H9 (cell line): Measurements from ENCODE around the gene PLB1. TPM values are rescaled to one million over a fixed set of nuclear protein-coding genes. Genes with fewer than 3 reads are reported as not detected.

Source experiments
- DNase-seq: peaks from one replicate; pipeline ENCODE4 v3.0.0-alpha.2; 2017
- H2AFZ ChIP-seq: one replicate; pipeline ENCODE4 v1.6.1; 2013; ENCODE audit warnings: mild to moderate bottlenecking, low read length, control low read depth, moderate library complexity
- H2AK5ac ChIP-seq: 2 replicates; pipeline ENCODE4 v1.6.1; 2013; ENCODE audit warnings: low read length, control low read depth, mixed read lengths; ENCODE audit not compliant: insufficient read length
- H2BK120ac ChIP-seq: one replicate; pipeline ENCODE4 v1.6.1; 2013; ENCODE audit warnings: low read depth, mild to moderate bottlenecking, low read length, control low read depth, inconsistent platforms; ENCODE audit not compliant: poor library complexity, severe bottlenecking
- H2BK12ac ChIP-seq: 2 replicates; pipeline ENCODE4 v1.6.1; 2013; ENCODE audit warnings: low read length, control low read depth, mixed read lengths, low read depth; ENCODE audit not compliant: insufficient read length
- H2BK15ac ChIP-seq: 2 replicates; pipeline ENCODE4 v1.6.1; 2013; ENCODE audit warnings: low read depth, low read length, control low read depth
- H2BK20ac ChIP-seq: one replicate; pipeline ENCODE4 v1.6.1; 2013; ENCODE audit warnings: low read depth, mild to moderate bottlenecking, low read length, control low read depth, inconsistent platforms; ENCODE audit not compliant: poor library complexity, severe bottlenecking
- H2BK5ac ChIP-seq: 2 replicates; pipeline ENCODE4 v1.6.1; 2013; ENCODE audit warnings: low read length, control low read depth, mixed read lengths; ENCODE audit not compliant: insufficient read length
- H3K14ac ChIP-seq: 2 replicates; pipeline ENCODE4 v1.6.1; 2013; ENCODE audit warnings: low read length, control low read depth; ENCODE audit not compliant: insufficient read depth
- H3K18ac ChIP-seq: 2 replicates; pipeline ENCODE4 v1.6.1; 2013; ENCODE audit warnings: low read depth, mild to moderate bottlenecking, mixed read lengths, low read length, control low read depth; ENCODE audit not compliant: insufficient read length
- H3K23ac ChIP-seq: 2 replicates; pipeline ENCODE4 v1.6.1; 2013; ENCODE audit warnings: low read length, control low read depth, mixed read lengths, low read depth; ENCODE audit not compliant: insufficient read length
- H3K23me2 ChIP-seq: 2 replicates; pipeline ENCODE4 v1.6.1; 2013; ENCODE audit warnings: low read depth, mild to moderate bottlenecking, mixed read lengths, low read length, control low read depth; ENCODE audit not compliant: insufficient read length, poor library complexity, severe bottlenecking
- H3K27ac ChIP-seq: 2 replicates; pipeline ENCODE4 v1.5.1; 2013; ENCODE audit warnings: low read length, control low read depth, mixed read lengths, low read depth; ENCODE audit not compliant: insufficient read length
- H3K27me3 ChIP-seq: 2 replicates; pipeline ENCODE4 v1.6.1; 2013; ENCODE audit warnings: low read length, control low read depth, inconsistent platforms; ENCODE audit not compliant: insufficient read depth
- H3K4ac ChIP-seq: 2 replicates; pipeline ENCODE4 v1.6.1; 2013; ENCODE audit warnings: low read depth, mild to moderate bottlenecking, control low read depth, inconsistent platforms, low read length, moderate library complexity
- H3K4me1 ChIP-seq: 2 replicates; pipeline ENCODE4 v1.6.1; 2013; ENCODE audit warnings: low read length, control low read depth, inconsistent platforms; ENCODE audit not compliant: insufficient read depth
- H3K4me2 ChIP-seq: 2 replicates; pipeline ENCODE4 v1.6.1; 2013; ENCODE audit warnings: low read length, control low read depth, mixed read lengths; ENCODE audit not compliant: insufficient read length, insufficient read depth
- H3K56ac ChIP-seq: 2 replicates; pipeline ENCODE4 v1.6.1; 2013; ENCODE audit warnings: low read depth, mild to moderate bottlenecking, mixed read lengths, low read length, control low read depth; ENCODE audit not compliant: insufficient read length
- H3K79me1 ChIP-seq: 2 replicates; pipeline ENCODE4 v1.6.1; 2013; ENCODE audit warnings: low read depth, mild to moderate bottlenecking, moderate library complexity, low read length, control low read depth, inconsistent platforms; ENCODE audit not compliant: insufficient read depth, poor library complexity, severe bottlenecking
- H3K79me2 ChIP-seq: 2 replicates; pipeline ENCODE4 v1.6.1; 2013; ENCODE audit warnings: low read length, control low read depth, inconsistent platforms; ENCODE audit not compliant: insufficient read depth
- H3K9ac ChIP-seq: 2 replicates; pipeline ENCODE4 v1.6.1; 2013; ENCODE audit warnings: low read length, control low read depth, mixed read lengths; ENCODE audit not compliant: insufficient read length; ENCODE audit errors: extremely low read depth
- H3K9me3 ChIP-seq: one replicate; pipeline ENCODE4 v1.6.1; 2013; ENCODE audit warnings: low read depth, low read length, inconsistent platforms; ENCODE audit not compliant: control insufficient read depth
- H3T11ph ChIP-seq: one replicate; pipeline ENCODE4 v1.6.1; 2013; ENCODE audit warnings: mild to moderate bottlenecking, low read length, control low read depth, inconsistent platforms
- H4K20me1 ChIP-seq: one replicate; pipeline ENCODE4 v1.6.1; 2013; ENCODE audit not compliant: control insufficient read depth, insufficient read length, insufficient read depth
- H4K5ac ChIP-seq: 2 replicates; pipeline ENCODE4 v1.6.1; 2013; ENCODE audit warnings: low read depth, mild to moderate bottlenecking, mixed read lengths, low read length, control low read depth; ENCODE audit not compliant: insufficient read length
- H4K8ac ChIP-seq: replicated peaks from 2 replicates; pipeline ENCODE4 v1.6.1; 2013; ENCODE audit warnings: low read length, control low read depth, mixed read lengths, low read depth; ENCODE audit not compliant: insufficient read length
- H4K91ac ChIP-seq: 2 replicates; pipeline ENCODE4 v1.6.1; 2013; ENCODE audit warnings: low read depth, mild to moderate bottlenecking, moderate library complexity, mixed read lengths, low read length, control low read depth; ENCODE audit not compliant: insufficient read length
- H3K27ac Mint-ChIP-seq, 3 experiments: 2 replicates in 2 of 3; 3 replicates in 1 of 3; pipeline ENCODE4 v1.8.0; 2020 to 2021; ENCODE audit warnings: mixed read lengths in 3 of 3, mild to moderate bottlenecking in 1 of 3, moderate library complexity in 1 of 3
- H3K27me3 Mint-ChIP-seq: 2 replicates; pipeline ENCODE4 v1.8.0; 2021; ENCODE audit warnings: low read depth, mild to moderate bottlenecking, moderate library complexity, mixed read lengths
- H3K36me3 Mint-ChIP-seq, 3 experiments: 2 replicates in 2 of 3; 3 replicates in 1 of 3; pipeline ENCODE4 v1.8.0; 2020 to 2021; ENCODE audit warnings: low read depth in 3 of 3, mixed read lengths in 3 of 3; ENCODE audit not compliant: insufficient read depth in 1 of 3
- H3K4me1 Mint-ChIP-seq, 2 experiments: 2 replicates each; pipeline ENCODE4 v1.8.0; 2020; ENCODE audit warnings: mixed read lengths in 2 of 2
- H3K4me3 Mint-ChIP-seq, 2 experiments: 2 replicates in 1 of 2; 3 replicates in 1 of 2; pipeline ENCODE4 v1.8.0; 2020 to 2021; ENCODE audit warnings: mild to moderate bottlenecking in 2 of 2, mixed read lengths in 2 of 2, moderate library complexity in 1 of 2
- H3K9me3 Mint-ChIP-seq, 2 experiments: 2 replicates in 1 of 2; 3 replicates in 1 of 2; pipeline ENCODE4 v1.8.0; 2020; ENCODE audit warnings: mild to moderate bottlenecking in 2 of 2, mixed read lengths in 2 of 2, moderate library complexity in 1 of 2
- WGBS: extraction: QIAGEN DNeasy Blood & Tissue Kit; methylation state at CpG from one replicate; pipeline ENCODE4 v1.1.7; 2013; ENCODE audit warnings: missing lambda C conversion rate, low lambda C conversion rate, mixed read lengths; ENCODE audit not compliant: insufficient read length; ENCODE audit errors: extremely low coverage; 5-methylcytosine and 5-hydroxymethylcytosine counted together
- total RNA-seq: library from RNA; stranded (reverse); gene quantifications from 2 replicates; pipeline ENCODE4 v1.2.1, GENCODE V29; 2021
- TF ChIP-seq, protein P1 (sequence below): fragments of 200-600 bp; sonication (generic); conservative IDR thresholded peaks from 3 replicates; pipeline ENCODE4 v1.8.0; 2021; ENCODE audit warnings: antibody characterized with exemption, mild to moderate bottlenecking

Gene PLB1
- total RNA-seq, 1 experiment from 2014 or later: not detected

DNA sequence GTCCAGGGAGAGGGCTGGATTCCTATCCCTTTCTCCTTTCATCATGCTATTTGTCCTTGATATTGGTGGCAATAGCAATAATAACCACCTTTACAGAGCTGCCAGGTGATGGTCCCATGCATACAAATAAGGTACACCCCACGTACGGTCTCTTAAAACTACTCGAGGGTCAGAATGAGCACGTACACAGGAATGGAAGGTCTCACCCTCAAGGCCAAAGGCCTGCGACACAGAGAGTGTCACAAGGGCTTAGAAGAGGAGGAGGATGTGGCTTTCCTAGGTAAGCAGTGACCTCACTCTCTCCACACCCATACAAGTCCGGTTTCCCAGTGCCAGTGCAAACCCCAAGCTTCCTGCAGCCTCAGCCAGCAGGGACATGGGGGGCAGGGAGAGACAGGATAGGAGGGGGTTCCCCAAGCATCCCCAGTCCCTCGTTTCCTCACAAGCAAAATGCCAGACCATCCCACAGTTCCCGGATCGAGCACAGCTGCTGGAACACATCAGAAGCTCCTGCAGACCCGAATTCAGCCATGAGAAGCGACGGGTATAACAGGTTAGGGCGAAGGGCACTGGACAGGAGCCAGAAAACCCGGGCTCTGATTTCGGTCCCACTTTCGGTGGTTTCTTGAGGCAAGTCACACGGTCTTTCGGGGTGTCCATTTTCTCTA is 49.2 kb downstream of the PLB1 start:
- no peak overlapping the region for H3K27ac ChIP-seq
- Mint-ChIP-seq H3K36me3 (no peaks in the 10 kb centered on the region), H3K27ac (no peak overlapping the region), H3K4me1 (peaks cover 0 to 4% of the 10 kb centered on the region in 2 experiments; a peak in 3 of 4 replicates), H3K9me3 (no peaks in the 10 kb centered on the region), H3K27me3 (peaks cover 1% of the 10 kb centered on the region), H3K4me3 (no peak overlapping the region)
- no peak overlapping the region for H2BK15ac ChIP-seq
- no peak overlapping the region for H3K4me2 ChIP-seq
- no CpG with 5 or more reads among the region's 18 CpGs for WGBS
- no peak overlapping the region for H3K23ac ChIP-seq
- no peak overlapping the region for H2AK5ac ChIP-seq
- no peaks in the 10 kb centered on the region for H3K27me3 ChIP-seq
- no peaks in the 10 kb centered on the region for H4K20me1 ChIP-seq
- no peak overlapping the region for H4K8ac ChIP-seq
- no peak overlapping the region for H3K18ac ChIP-seq
- H2BK5ac ChIP-seq: no peak overlapping the region
- no peak overlapping the region for H3K14ac ChIP-seq
- H3K79me1 ChIP-seq: no peaks in the 10 kb centered on the region
- H3K79me2 ChIP-seq: no peaks in the 10 kb centered on the region
- H4K91ac ChIP-seq: no peak overlapping the region
- no peaks in the 10 kb centered on the region for H3K23me2 ChIP-seq
- H3K9ac ChIP-seq: no peak overlapping the region
- H3T11ph ChIP-seq: no peak overlapping the region
- H3K56ac ChIP-seq: no peak overlapping the region
- DNase-seq: no peak
- H2BK120ac ChIP-seq: no peak overlapping the region
- no peak overlapping the region for H2BK20ac ChIP-seq
- no peaks in the 10 kb centered on the region for H3K4me1 ChIP-seq
- no peak overlapping the region for H4K5ac ChIP-seq
- H2BK12ac ChIP-seq: no peak overlapping the region
- no peaks in the 10 kb centered on the region for H3K9me3 ChIP-seq
- TF ChIP-seq, protein P1, sequence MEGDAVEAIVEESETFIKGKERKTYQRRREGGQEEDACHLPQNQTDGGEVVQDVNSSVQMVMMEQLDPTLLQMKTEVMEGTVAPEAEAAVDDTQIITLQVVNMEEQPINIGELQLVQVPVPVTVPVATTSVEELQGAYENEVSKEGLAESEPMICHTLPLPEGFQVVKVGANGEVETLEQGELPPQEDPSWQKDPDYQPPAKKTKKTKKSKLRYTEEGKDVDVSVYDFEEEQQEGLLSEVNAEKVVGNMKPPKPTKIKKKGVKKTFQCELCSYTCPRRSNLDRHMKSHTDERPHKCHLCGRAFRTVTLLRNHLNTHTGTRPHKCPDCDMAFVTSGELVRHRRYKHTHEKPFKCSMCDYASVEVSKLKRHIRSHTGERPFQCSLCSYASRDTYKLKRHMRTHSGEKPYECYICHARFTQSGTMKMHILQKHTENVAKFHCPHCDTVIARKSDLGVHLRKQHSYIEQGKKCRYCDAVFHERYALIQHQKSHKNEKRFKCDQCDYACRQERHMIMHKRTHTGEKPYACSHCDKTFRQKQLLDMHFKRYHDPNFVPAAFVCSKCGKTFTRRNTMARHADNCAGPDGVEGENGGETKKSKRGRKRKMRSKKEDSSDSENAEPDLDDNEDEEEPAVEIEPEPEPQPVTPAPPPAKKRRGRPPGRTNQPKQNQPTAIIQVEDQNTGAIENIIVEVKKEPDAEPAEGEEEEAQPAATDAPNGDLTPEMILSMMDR: no peak
- no peak overlapping the region for H2AFZ ChIP-seq
- H3K4ac ChIP-seq: no peak overlapping the region
